ENCODE measurements around the gene GCSH.

Gene GCSH

GRCh38 chr16:81060576-81061306, 35.5 kb downstream of the GCSH start:
- no peak for TF ChIP-seq SIN3A (IDR thresholded peaks at IDR 0.05; ENCODE audit: borderline replicate concordance, insufficient read depth, low read length)
- TF ChIP-seq TAF1 (IDR thresholded peaks at IDR 0.05; ENCODE audit: borderline replicate concordance, insufficient read depth, low read length), result no peak
- TF ChIP-seq POLR2AphosphoS5 (IDR thresholded peaks at IDR 0.05; ENCODE audit: low read depth, low read length), result no peak
- TF ChIP-seq REST (IDR thresholded peaks at IDR 0.05; ENCODE audit: insufficient read depth in 1 of 2, low read depth in 2 of 2, low read length in 2 of 2), result no peak
- no peak for TF ChIP-seq FOXP2 (optimal IDR thresholded peaks at IDR 0.05; ENCODE audit: borderline replicate concordance, extremely low read depth, extremely low read length, insufficient read depth)

DNA sequence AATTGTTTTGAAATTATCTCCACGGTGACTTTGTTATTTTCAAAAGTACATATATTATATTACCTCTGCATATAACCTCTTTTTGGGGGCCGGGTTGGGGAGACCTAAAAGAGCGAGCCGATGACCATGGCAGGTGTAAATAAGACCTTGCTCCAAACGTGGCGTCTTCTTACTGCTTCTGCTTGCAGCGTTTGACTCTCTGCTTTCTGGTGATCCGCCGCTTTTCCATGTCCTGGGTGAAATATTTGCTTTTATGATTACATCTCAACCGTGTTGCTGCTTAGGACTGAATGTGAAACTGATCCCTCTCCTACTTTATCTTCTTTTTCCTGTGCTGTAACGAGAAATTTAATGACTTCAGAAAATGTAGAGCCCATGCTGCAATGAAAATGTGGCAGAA, 42.4 kb downstream of the GCSH start:
- TF ChIP-seq REST (IDR thresholded peaks at IDR 0.05; ENCODE audit: insufficient read depth in 1 of 2, low read depth in 2 of 2, low read length in 2 of 2), result no peak
- TF ChIP-seq SIN3A (IDR thresholded peaks at IDR 0.05; ENCODE audit: borderline replicate concordance, insufficient read depth, low read length), result no peak
- no peak for TF ChIP-seq FOXP2 (optimal IDR thresholded peaks at IDR 0.05; ENCODE audit: borderline replicate concordance, extremely low read depth, extremely low read length, insufficient read depth)
- no peak for TF ChIP-seq POLR2AphosphoS5 (IDR thresholded peaks at IDR 0.05; ENCODE audit: low read depth, low read length)
- no peak for TF ChIP-seq TAF1 (IDR thresholded peaks at IDR 0.05; ENCODE audit: borderline replicate concordance, insufficient read depth, low read length)

- TF ChIP-seq FOXP2 (optimal IDR thresholded peaks at IDR 0.05; ENCODE audit: borderline replicate concordance, extremely low read depth, extremely low read length, insufficient read depth) (no peak), POLR2AphosphoS5 (IDR thresholded peaks at IDR 0.05; ENCODE audit: low read depth, low read length) (no peak), TAF1 (IDR thresholded peaks at IDR 0.05; ENCODE audit: borderline replicate concordance, insufficient read depth, low read length) (no peak), REST (IDR thresholded peaks at IDR 0.05; ENCODE audit: insufficient read depth in 1 of 2, low read depth in 2 of 2, low read length in 2 of 2) (no peak), SIN3A (IDR thresholded peaks at IDR 0.05; ENCODE audit: borderline replicate concordance, insufficient read depth, low read length) (no peak)
Measured at GRCh38 chr16:81042821-81043220, 53.4 kb downstream of the GCSH start.

DNA sequence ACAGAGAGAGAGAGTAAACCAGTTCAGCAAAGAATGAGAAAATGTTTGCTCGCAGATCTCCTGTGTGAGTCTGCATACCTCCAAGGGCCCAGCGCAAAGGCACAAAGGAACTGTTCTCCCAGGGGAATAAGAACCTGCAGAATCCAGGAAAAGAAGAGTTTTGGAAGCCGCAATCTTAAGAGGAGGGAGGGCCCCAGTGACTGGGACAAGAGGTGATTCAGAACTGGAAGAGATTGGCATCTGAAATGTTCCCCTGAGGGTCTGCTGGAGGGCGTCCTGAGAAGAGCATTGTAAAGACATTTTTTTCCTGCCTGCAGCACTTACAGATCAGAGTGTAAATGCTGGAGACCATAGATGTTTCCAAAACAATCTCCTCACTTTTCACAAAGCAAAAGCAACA, 54.5 kb downstream of the GCSH start:
- TF ChIP-seq POLR2AphosphoS5 (IDR thresholded peaks at IDR 0.05; ENCODE audit: low read depth, low read length) (no peak), FOXP2 (optimal IDR thresholded peaks at IDR 0.05; ENCODE audit: borderline replicate concordance, extremely low read depth, extremely low read length, insufficient read depth) (no peak), REST (IDR thresholded peaks at IDR 0.05; ENCODE audit: insufficient read depth in 1 of 2, low read depth in 2 of 2, low read length in 2 of 2) (no peak), TAF1 (IDR thresholded peaks at IDR 0.05; ENCODE audit: borderline replicate concordance, insufficient read depth, low read length) (no peak), SIN3A (IDR thresholded peaks at IDR 0.05; ENCODE audit: borderline replicate concordance, insufficient read depth, low read length) (no peak)
